Astrocyte (in vitro differentiated cells and primary cell): ENCODE results near the gene PDAP1.

ENCODE experiments used
- CTCF ChIP-seq: IDR thresholded peaks from 2 replicates; pipeline ENCODE4 v1.5.1; 2011; ENCODE audit warnings: low read depth, mild to moderate bottlenecking, inconsistent platforms, low read length, moderate library complexity; ENCODE audit not compliant: insufficient read depth
- EZH2 ChIP-seq: IDR thresholded peaks from 2 replicates; pipeline ENCODE4 v1.6.1; 2012; ENCODE audit warnings: mild to moderate bottlenecking, low read length, inconsistent platforms; ENCODE audit not compliant: insufficient read depth

- TF ChIP-seq CTCF, result no peak
- no peak for TF ChIP-seq EZH2
Measured at GRCh38 chr7:99429756-99430155, 21.4 kb upstream of the PDAP1 start.
